B cell (primary cell): ENCODE data around the gene ZNF618. TPM values are rescaled to one million over a fixed set of nuclear protein-coding genes. Genes with fewer than 3 reads are reported as not detected.

Experiments used
- ATAC-seq: fragments of 200-7000 bp; cut with Tn5 transposase; one replicate; pipeline ENCODE4 v1.10.0; 2021; ENCODE audit warnings: low read depth, mild to moderate bottlenecking, moderate number of reproducible peaks, moderate library complexity
- CTCF ChIA-PET: fragments of 350-600 bp; sonication (Branson Sonifier 250); formaldehyde crosslinking; loops from one replicate; lab custom pipeline; 2021; ENCODE audit warnings: antibody characterized with exemption, inconsistent platforms; lab: Charles Lee
- POLR2A ChIA-PET: fragments of 350-600 bp; sonication (Branson Sonifier 250); formaldehyde crosslinking; loops from one replicate; lab custom pipeline; 2021; ENCODE audit warnings: antibody characterized with exemption; lab: Charles Lee
- DNase-seq: peaks from one replicate; pipeline ENCODE4 v3.0.0; 2013
- H2AFZ ChIP-seq: 2 replicates; pipeline ENCODE4 v1.6.1; 2012; ENCODE audit warnings: mild to moderate bottlenecking, low read depth, low read length; ENCODE audit not compliant: insufficient read depth, poor library complexity, severe bottlenecking
- H3K27ac ChIP-seq, 2 donors: 1 replicate in 1 of 2; 2 replicates in 1 of 2; pipeline ENCODE4 v1.5.1; 2012 to 2013; ENCODE audit warnings: low read length in 2 of 2, mild to moderate bottlenecking in 2 of 2, moderate library complexity in 1 of 2
- H3K27me3 ChIP-seq, 4 experiments: fragments of 200-600 bp in 1 of 4; sonication (generic) in 1 of 4; replicated peaks in 1 of 4; 1 replicate in 2 of 4; 2 replicates in 2 of 4; pipeline versions ENCODE4 v1.6.1 to v1.7.0; 2013 to 2016; ENCODE audit warnings: low read length in 3 of 4, mild to moderate bottlenecking in 2 of 4, mixed read lengths in 1 of 4, moderate library complexity in 1 of 4; ENCODE audit not compliant: insufficient read depth in 4 of 4, control insufficient read depth in 3 of 4; ENCODE audit errors: control extremely low read depth in 1 of 4
- H3K36me3 ChIP-seq, 2 experiments: replicated peaks in 1 of 2; 1 replicate in 1 of 2; 2 replicates in 1 of 2; pipeline versions ENCODE4 v1.6.1 to v1.7.1; 2013; ENCODE audit warnings: low read length in 1 of 2; ENCODE audit not compliant: insufficient read depth in 2 of 2, control insufficient read depth in 1 of 2; ENCODE audit errors: control extremely low read depth in 1 of 2, extremely low read depth in 1 of 2
- H3K4me1 ChIP-seq, 2 donors: fragments of 200-600 bp in 1 of 2; sonication (generic) in 1 of 2; 1 replicate in 1 of 2; 2 replicates in 1 of 2; pipeline versions ENCODE4 v1.5.1 to v1.6.1; 2013 to 2017; ENCODE audit warnings: low read length in 2 of 2; ENCODE audit not compliant: control insufficient read depth in 2 of 2, insufficient read depth in 2 of 2
- H3K4me2 ChIP-seq: replicated peaks from 2 replicates; pipeline ENCODE3; 2012; ENCODE audit warnings: mild to moderate bottlenecking, low read depth, low read length; ENCODE audit not compliant: poor library complexity, severe bottlenecking
- H3K4me3 ChIP-seq, 5 experiments: fragments of 200-600 bp in 1 of 5; sonication (generic) in 1 of 5; 1 replicate in 3 of 5; 2 replicates in 2 of 5; pipeline versions ENCODE4 v1.5.1 to v1.7.0; 2011 to 2016; ENCODE audit warnings: low read length in 4 of 5, mild to moderate bottlenecking in 4 of 5, low read depth in 2 of 5, control low read depth in 1 of 5, moderate library complexity in 1 of 5; ENCODE audit not compliant: insufficient read depth in 1 of 5; ENCODE audit errors: control extremely low read depth in 1 of 5, extremely low read depth in 1 of 5
- H3K79me2 ChIP-seq: fragments of 200-600 bp; sonication (generic); one replicate; pipeline ENCODE4 v1.6.0; 2016; ENCODE audit warnings: low read length; ENCODE audit not compliant: control insufficient read depth, insufficient read depth
- H3K9ac ChIP-seq: fragments of 200-600 bp; sonication (generic); 2 replicates; pipeline ENCODE4 v1.6.1; 2017; ENCODE audit warnings: mild to moderate bottlenecking, low read length, moderate library complexity
- H3K9me3 ChIP-seq, 3 donors: one replicate each; pipeline versions ENCODE4 v1.6.1 to v1.7.1; 2013; ENCODE audit warnings: low read length in 2 of 3; ENCODE audit not compliant: control insufficient read depth in 2 of 3, insufficient read depth in 1 of 3; ENCODE audit errors: control extremely low read depth in 1 of 3
- H4K20me1 ChIP-seq: 2 replicates; pipeline ENCODE4 v1.6.0; 2012; ENCODE audit warnings: mild to moderate bottlenecking, low read length; ENCODE audit not compliant: insufficient read depth, control insufficient read depth, poor library complexity, severe bottlenecking
- H3K27ac Mint-ChIP-seq: one replicate; pipeline ENCODE4 v1.8.0; 2021; ENCODE audit warnings: mixed read lengths
- H3K27me3 Mint-ChIP-seq: one replicate; pipeline ENCODE4 v1.8.0; 2021; ENCODE audit warnings: mixed read lengths
- H3K4me1 Mint-ChIP-seq: one replicate; pipeline ENCODE4 v1.8.0; 2021; ENCODE audit warnings: mixed read lengths
- H3K4me3 Mint-ChIP-seq: one replicate; pipeline ENCODE4 v1.8.0; 2021; ENCODE audit warnings: mixed read lengths
- H3K9me3 Mint-ChIP-seq: one replicate; pipeline ENCODE4 v1.8.0; 2022; ENCODE audit warnings: mixed read lengths; ENCODE audit not compliant: insufficient read depth
- EZH2 ChIP-seq: IDR thresholded peaks from 2 replicates; pipeline ENCODE4 v1.6.1; 2012; ENCODE audit warnings: borderline replicate concordance, low read depth, mild to moderate bottlenecking, moderate library complexity, low read length; ENCODE audit not compliant: insufficient read depth, poor library complexity, severe bottlenecking
- WGBS: methylation state at CpG from one replicate; pipeline ENCODE4 v1.1.5; 2013; ENCODE audit warnings: missing lambda C conversion rate; ENCODE audit not compliant: insufficient coverage; 5-methylcytosine and 5-hydroxymethylcytosine counted together
- intact Hi-C: fragments of 100-400 bp; cut with micrococcal nuclease; formaldehyde crosslinking; loops from one replicate; pipeline ENCODE4 v1.10.0; 2022
- polyA plus RNA-seq: library from polyadenylated mRNA; depleted of rRNA; stranded (reverse); fragments of >200 nt; gene quantifications from 2 replicates; pipeline ENCODE4 v1.2.3, GENCODE V29; 2012
- total RNA-seq, 2 donors: library from RNA; stranded (reverse); fragments of 120-200 nt in 1 of 2; gene quantifications; 1 replicate in 1 of 2; 2 replicates in 1 of 2; pipeline versions ENCODE4 v1.2.3 to v1.2.4, GENCODE V29; 2013 to 2022
- TF ChIP-seq, protein P1 (sequence below): fragments of 200-600 bp; IDR thresholded peaks from one replicate; pipeline ENCODE4 v1.8.0; 2022; ENCODE audit warnings: antibody characterized with exemption, mild to moderate bottlenecking

Gene ZNF618
- total and polyA plus RNA-seq, 2 donors (not counting 1 experiment from before 2014, with no cell fraction given): 1.4 to 2.5 TPM

DNA sequence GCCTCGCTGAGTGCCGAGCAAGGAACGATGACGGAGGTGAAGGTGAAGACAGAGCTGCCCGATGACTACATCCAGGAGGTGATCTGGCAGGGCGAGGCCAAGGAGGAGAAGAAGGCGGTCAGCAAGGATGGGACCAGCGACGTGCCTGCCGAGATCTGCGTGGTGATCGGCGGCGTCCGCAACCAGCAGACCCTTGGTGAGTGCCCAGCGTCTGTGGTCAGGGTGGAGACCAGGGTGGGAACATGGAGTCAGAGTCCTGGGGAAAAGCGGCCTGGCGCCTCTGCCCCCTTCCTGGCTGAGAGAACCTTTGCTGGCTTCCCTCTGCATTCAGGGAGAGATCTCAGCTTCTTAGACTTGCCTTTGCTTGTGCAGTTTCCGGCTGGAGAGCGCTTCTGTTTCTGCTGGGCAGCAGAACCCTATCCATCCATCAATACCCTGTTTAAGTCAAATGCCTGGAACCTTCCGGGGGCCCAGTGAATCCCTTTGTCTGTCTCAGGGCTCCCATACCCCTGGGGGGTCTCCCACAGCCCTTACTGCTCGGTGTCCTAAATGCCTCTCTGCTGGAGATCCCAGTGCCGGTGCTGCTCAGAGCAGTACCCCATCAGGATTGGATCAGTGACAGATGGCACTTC, 112.4 kb downstream of the ZNF618 start:
- DNase-seq: no peak
- H2AFZ ChIP-seq: no peak overlapping the region
- H3K36me3 ChIP-seq: no peaks in the 10 kb centered on the region
- no peaks in the 10 kb centered on the region for H4K20me1 ChIP-seq
- Mint-ChIP-seq H3K4me1 (peaks cover 14% of the 10 kb centered on the region), H3K9me3 (no peaks in the 10 kb centered on the region), H3K4me3 (no peak overlapping the region), H3K27ac (no peak overlapping the region), H3K27me3 (no peaks in the 10 kb centered on the region)
- H3K9ac ChIP-seq: no peak overlapping the region
- H3K79me2 ChIP-seq: no peaks in the 10 kb centered on the region
- H3K4me1 ChIP-seq: peaks cover 15 to 17% of the 10 kb centered on the region in 2 donors
- WGBS: 95% methylated on average over 23 of the region's 23 CpGs
- H3K27ac ChIP-seq: no peak overlapping the region
- H3K4me2 ChIP-seq: no peak overlapping the region
- no peak overlapping the region for H3K4me3 ChIP-seq
- ChIA-PET POLR2A (no interaction called here), CTCF (no interaction called here)
- intact Hi-C loops: no loop called here
- H3K27me3 ChIP-seq: no peaks in the 10 kb centered on the region
- ATAC-seq: no peak
- no peaks in the 10 kb centered on the region for H3K9me3 ChIP-seq
- TF ChIP-seq EZH2: no peak
- TF ChIP-seq, protein P1, sequence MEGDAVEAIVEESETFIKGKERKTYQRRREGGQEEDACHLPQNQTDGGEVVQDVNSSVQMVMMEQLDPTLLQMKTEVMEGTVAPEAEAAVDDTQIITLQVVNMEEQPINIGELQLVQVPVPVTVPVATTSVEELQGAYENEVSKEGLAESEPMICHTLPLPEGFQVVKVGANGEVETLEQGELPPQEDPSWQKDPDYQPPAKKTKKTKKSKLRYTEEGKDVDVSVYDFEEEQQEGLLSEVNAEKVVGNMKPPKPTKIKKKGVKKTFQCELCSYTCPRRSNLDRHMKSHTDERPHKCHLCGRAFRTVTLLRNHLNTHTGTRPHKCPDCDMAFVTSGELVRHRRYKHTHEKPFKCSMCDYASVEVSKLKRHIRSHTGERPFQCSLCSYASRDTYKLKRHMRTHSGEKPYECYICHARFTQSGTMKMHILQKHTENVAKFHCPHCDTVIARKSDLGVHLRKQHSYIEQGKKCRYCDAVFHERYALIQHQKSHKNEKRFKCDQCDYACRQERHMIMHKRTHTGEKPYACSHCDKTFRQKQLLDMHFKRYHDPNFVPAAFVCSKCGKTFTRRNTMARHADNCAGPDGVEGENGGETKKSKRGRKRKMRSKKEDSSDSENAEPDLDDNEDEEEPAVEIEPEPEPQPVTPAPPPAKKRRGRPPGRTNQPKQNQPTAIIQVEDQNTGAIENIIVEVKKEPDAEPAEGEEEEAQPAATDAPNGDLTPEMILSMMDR: no peak

GRCh38 chr9:113989017-113989713, 113.1 kb downstream of the ZNF618 start:
- no peak for ATAC-seq
- WGBS: 100% methylated on average over 5 of the region's 12 CpGs
- H2AFZ ChIP-seq: no peak overlapping the region
- H3K9ac ChIP-seq: no peak overlapping the region
- H3K27ac ChIP-seq: no peak overlapping the region
- no peak overlapping the region for H3K4me3 ChIP-seq
- Mint-ChIP-seq H3K27me3 (no peaks in the 10 kb centered on the region), H3K9me3 (no peaks in the 10 kb centered on the region), H3K4me3 (no peak overlapping the region), H3K27ac (no peak overlapping the region), H3K4me1 (peaks cover 21% of the 10 kb centered on the region)
- H3K79me2 ChIP-seq: no peaks in the 10 kb centered on the region
- H3K27me3 ChIP-seq: no peaks in the 10 kb centered on the region
- H3K4me2 ChIP-seq: no peak overlapping the region
- peaks cover 22 to 24% of the 10 kb centered on the region in 2 donors for H3K4me1 ChIP-seq
- H3K36me3 ChIP-seq: no peaks in the 10 kb centered on the region
- DNase-seq: no peak
- intact Hi-C loops: no loop called here
- ChIA-PET POLR2A (no interaction called here), CTCF (no interaction called here)
- H3K9me3 ChIP-seq: no peaks in the 10 kb centered on the region
- H4K20me1 ChIP-seq: no peaks in the 10 kb centered on the region
- TF ChIP-seq, protein P1: no peak
- no peak for TF ChIP-seq EZH2
